Activated CD4-positive, alpha-beta T cell treated with anti-CD3 and anti-CD28 coated beads, Interleukin-2, amount 50 U/mL, for 1 hour (primary cell): ENCODE measurements around the gene HECW1.

Source experiments
- DNase-seq: peaks from one replicate; pipeline ENCODE4 v3.0.0-alpha.2; 2020

The HECW1 gene

GRCh38 chr7:43384616-43385308 lies 272.3 kb downstream of the HECW1 start:
- DNase-seq, result no peak

GRCh38 chr7:43385309-43385680 lies 272.8 kb downstream of the HECW1 start:
- no peak for DNase-seq

GRCh38 chr7:43385856-43386255 lies 273.4 kb downstream of the HECW1 start:
- no peak for DNase-seq

GRCh38 chr7:43387932-43388331 lies 275.5 kb downstream of the HECW1 start:
- no peak for DNase-seq

GRCh38 chr7:43390576-43390975 lies 278.1 kb downstream of the HECW1 start:
- no peak for DNase-seq

GRCh38 chr7:43391518-43391917 lies 279.1 kb downstream of the HECW1 start:
- DNase-seq, result no peak

GRCh38 chr7:43392638-43393330 lies 280.3 kb downstream of the HECW1 start:
- DNase-seq, result no peak

- no peak for DNase-seq
Observed at GRCh38 chr7:43394441-43395130, 282.1 kb downstream of the HECW1 start.

- DNase-seq, result no peak
Observed at GRCh38 chr7:43395351-43395750, 282.9 kb downstream of the HECW1 start.

- DNase-seq, result no peak
Observed at GRCh38 chr7:43396187-43396740, 283.8 kb downstream of the HECW1 start.

- DNase-seq, result no peak
Observed at GRCh38 chr7:43398831-43399230, 286.4 kb downstream of the HECW1 start.

- DNase-seq, result no peak
Observed at GRCh38 chr7:43405948-43406347, 293.5 kb downstream of the HECW1 start.

GRCh38 chr7:43406961-43407360 lies 294.5 kb downstream of the HECW1 start:
- no peak for DNase-seq

GRCh38 chr7:43408981-43409380 lies 296.5 kb downstream of the HECW1 start:
- no peak for DNase-seq

GRCh38 chr7:43417455-43417854 lies 305.0 kb downstream of the HECW1 start:
- no peak for DNase-seq

- no peak for DNase-seq
Observed at GRCh38 chr7:43430411-43430810, 318.0 kb downstream of the HECW1 start.

- DNase-seq, result no peak
Observed at GRCh38 chr7:43431020-43431595, 318.7 kb downstream of the HECW1 start.

- no peak for DNase-seq
Observed at GRCh38 chr7:43433639-43434038, 321.2 kb downstream of the HECW1 start.

- no peak for DNase-seq
Observed at GRCh38 chr7:43437001-43437400, 324.6 kb downstream of the HECW1 start.

- no peak for DNase-seq
Observed at GRCh38 chr7:43438897-43439479, 326.5 kb downstream of the HECW1 start.

- DNase-seq, result peak; percentile 41
Observed at GRCh38 chr7:43439631-43440401, 327.4 kb downstream of the HECW1 start.
